AG04450 (cell line): ENCODE data around the gene BHLHE41. TPM values are rescaled to one million over a fixed set of nuclear protein-coding genes. Genes with fewer than 3 reads are reported as not detected.
A peak's percentile ranks its signal among the peaks of the same experiment; 100 is the strongest.

Experiments
- CTCF ChIA-PET: fragments of 300-600, 350-600 bp; formaldehyde crosslinking; extraction: SDS; loops from one replicate; lab custom pipeline; 2022; ENCODE audit warnings: antibody characterized with exemption, inconsistent platforms; lab: Charles Lee
- POLR2A ChIA-PET: fragments of 350-600 bp; formaldehyde crosslinking; extraction: SDS; loops from one replicate; lab custom pipeline; 2021; ENCODE audit warnings: antibody characterized with exemption, inconsistent platforms; lab: Yijun Ruan, JAX
- DNase-seq: peaks from one replicate; pipeline ENCODE4 v3.0.0-alpha.2; 2011; ENCODE audit warnings: low read depth, low spot score
- H3K27ac ChIP-seq: one replicate; pipeline ENCODE4 v1.5.1; 2012; ENCODE audit warnings: low read depth, low read length, control low read depth
- H3K27me3 ChIP-seq: one replicate; pipeline ENCODE4 v1.6.0; 2012; ENCODE audit warnings: low read length; ENCODE audit not compliant: control insufficient read depth, insufficient read depth
- H3K4me3 ChIP-seq: 2 replicates; pipeline ENCODE4 v1.5.1; 2011; ENCODE audit warnings: mild to moderate bottlenecking, low read depth, low read length, control low read depth
- H3K9me3 ChIP-seq: 2 replicates; pipeline ENCODE4 v1.5.1; 2012; ENCODE audit warnings: low read length; ENCODE audit not compliant: control insufficient read depth, insufficient read depth
- polyA plus RNA-seq: library from polyadenylated mRNA; depleted of rRNA; stranded (reverse); fragments of >200 nt; gene quantifications from 2 replicates; pipeline ENCODE4 v1.2.3, GENCODE V29; 2011
- TF ChIP-seq, protein P1 (sequence below): IDR thresholded peaks from 2 replicates; pipeline ENCODE4 v1.5.1; 2011; ENCODE audit warnings: low read depth, low read length, control low read depth, inconsistent platforms

BHLHE41 gene
- polyA plus RNA-seq, 1 experiment: 1.7 TPM

DNA sequence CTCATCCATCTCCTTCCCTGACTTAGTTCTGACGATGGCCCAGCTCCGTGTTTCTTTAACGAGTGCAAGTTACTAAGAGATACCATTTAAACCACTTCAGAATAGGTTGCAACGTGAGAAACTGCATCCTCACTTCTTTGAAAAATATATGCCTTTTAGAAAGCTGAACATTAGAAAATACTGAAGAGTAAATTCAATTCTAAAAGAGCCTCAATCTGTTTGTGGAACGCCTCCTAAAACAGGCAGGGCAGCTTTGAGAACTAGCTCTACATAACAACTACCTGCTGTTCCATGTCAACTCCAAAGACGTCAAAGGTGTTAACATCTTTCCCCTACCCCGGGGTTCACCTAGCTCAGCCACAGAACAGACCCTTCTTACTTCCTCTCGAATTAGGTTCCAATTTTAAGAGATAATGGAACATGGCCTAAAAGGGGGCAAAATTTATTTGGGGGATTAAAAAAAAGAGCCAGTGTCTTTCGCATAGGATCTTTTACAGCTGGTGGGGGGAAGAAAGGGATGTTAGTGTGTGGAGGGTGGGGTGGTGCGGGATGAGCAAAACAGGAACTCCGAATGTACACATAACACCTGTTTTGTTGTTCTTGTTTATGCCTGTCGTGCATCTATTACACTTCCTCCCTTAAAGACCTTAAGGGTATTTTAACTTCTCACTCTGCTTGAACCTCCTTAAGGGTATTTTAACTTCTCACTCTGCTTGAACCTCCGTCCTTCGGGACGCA lies 3.3 kb downstream of the BHLHE41 start:
- no peak for DNase-seq
- Histone ChIP-seq H3K27me3 (no peaks in the 10 kb centered on the region), H3K27ac (no peak overlapping the region), H3K9me3 (no peaks in the 10 kb centered on the region; the same call in 1 of the 2 replicates), H3K4me3 (peak overlapping the region; percentile 60)
- ChIA-PET CTCF (interaction anchor here (0.6 to 9.1 kb wide), 7 partner anchors 12 to 581 kb away, joined by 3 to 80 read pairs (median 9); no protein-coding TSS in a partner anchor), POLR2A (interaction anchor here (3.7 kb wide), 1 partner anchor 32 kb away, joined by 9 read pairs; no protein-coding TSS in a partner anchor)
- TF ChIP-seq, protein P1, sequence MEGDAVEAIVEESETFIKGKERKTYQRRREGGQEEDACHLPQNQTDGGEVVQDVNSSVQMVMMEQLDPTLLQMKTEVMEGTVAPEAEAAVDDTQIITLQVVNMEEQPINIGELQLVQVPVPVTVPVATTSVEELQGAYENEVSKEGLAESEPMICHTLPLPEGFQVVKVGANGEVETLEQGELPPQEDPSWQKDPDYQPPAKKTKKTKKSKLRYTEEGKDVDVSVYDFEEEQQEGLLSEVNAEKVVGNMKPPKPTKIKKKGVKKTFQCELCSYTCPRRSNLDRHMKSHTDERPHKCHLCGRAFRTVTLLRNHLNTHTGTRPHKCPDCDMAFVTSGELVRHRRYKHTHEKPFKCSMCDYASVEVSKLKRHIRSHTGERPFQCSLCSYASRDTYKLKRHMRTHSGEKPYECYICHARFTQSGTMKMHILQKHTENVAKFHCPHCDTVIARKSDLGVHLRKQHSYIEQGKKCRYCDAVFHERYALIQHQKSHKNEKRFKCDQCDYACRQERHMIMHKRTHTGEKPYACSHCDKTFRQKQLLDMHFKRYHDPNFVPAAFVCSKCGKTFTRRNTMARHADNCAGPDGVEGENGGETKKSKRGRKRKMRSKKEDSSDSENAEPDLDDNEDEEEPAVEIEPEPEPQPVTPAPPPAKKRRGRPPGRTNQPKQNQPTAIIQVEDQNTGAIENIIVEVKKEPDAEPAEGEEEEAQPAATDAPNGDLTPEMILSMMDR: no peak

DNA sequence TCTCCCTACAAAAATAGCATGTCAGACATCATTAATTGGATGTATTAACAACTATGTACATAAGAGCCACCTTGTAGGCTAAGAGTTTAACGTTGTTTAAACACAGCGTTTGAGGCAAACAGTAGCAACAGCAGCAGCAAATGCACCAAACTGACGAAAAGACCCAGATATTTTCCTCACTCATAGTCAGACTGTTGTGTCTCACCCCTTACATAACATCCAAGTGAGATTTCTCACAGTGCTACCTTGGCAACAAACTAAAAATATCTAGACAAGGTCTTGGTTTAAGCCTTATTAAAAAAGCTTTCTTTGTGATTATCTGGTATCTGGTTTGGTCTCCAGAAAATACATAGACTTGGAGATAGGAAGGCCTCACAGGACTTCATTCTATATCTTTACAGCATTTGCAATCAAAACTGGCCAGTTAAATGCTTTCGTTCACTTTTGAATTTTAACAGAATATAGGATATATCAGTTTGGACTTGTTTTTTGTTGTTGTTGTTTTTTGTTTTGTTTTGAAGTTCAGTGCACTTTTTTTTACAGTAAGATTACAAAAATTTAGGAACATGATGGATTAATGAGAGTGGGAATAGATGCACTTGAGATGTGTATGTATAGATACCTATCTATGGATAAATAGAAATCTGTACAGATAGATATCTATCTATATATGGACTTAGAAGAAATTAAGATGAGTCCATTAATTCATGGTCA lies 4.1 kb downstream of the BHLHE41 start:
- H3K27ac ChIP-seq: no peak overlapping the region
- H3K9me3 ChIP-seq: no peaks in the 10 kb centered on the region
- H3K4me3 ChIP-seq: no peak overlapping the region
- no peak for DNase-seq
- ChIA-PET CTCF (interaction anchor here (0.9 to 9.1 kb wide), 11 partner anchors 16 to 582 kb away, joined by 3 to 80 read pairs (median 7); no protein-coding TSS in a partner anchor), POLR2A (no interaction called here)
- TF ChIP-seq, protein P1: no peak
- no peaks in the 10 kb centered on the region for H3K27me3 ChIP-seq

DNA sequence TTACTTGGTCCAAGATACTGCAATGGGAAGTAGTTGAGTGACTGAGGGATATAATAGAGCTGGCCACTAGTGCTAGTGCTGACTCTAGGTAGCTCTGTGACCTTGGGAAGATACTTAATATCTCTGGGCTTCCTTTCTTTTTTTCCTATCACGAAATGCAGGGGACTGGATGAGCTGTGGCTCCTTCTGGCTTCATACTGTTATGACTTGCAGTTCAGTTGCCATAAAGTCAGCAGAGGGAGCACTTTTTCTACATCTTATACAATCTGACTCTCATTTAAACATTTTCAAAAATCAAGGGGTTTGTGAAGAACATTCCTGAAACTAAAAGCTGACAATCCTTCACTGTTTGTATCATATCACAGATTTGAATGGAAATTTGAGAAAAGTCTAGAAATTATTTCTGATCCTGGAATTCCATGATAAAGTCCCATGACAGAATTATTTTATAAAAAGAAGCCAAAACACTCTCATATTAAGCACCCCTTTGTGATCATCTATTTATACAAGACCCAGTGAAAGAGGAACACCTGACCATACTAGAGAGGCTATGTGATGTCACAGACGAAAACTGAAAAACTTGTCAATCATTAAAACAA lies 5.3 kb downstream of the BHLHE41 start:
- DNase-seq: no peak
- Histone ChIP-seq H3K27ac (no peak overlapping the region), H3K4me3 (no peak overlapping the region), H3K27me3 (no peaks in the 10 kb centered on the region), H3K9me3 (no peaks in the 10 kb centered on the region)
- ChIA-PET POLR2A (no interaction called here), CTCF (interaction anchor here (0.6 to 9.1 kb wide), 41 partner anchors 10 to 683 kb away, joined by 3 to 80 read pairs (median 5); no protein-coding TSS in a partner anchor)
- TF ChIP-seq, protein P1: peak; percentile 71

DNA sequence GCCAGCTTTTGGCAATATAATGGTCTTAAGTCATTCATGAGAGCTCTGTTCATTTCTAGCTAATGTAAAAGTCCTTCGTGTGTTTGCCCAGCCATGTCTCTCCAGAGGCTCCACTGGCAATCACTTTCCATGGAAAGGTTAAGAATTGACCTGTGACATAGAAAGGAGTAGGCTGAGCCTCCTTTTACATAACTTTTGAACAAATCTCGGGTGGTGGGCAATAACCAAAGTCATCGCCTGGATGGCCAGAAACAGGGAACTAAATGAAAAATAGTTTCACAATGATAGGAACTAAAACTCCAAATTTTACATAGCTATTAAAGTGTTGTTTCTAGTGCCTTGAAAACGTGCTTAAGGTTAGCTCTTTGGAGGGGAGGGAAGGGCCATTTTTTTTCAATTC lies 6.5 kb downstream of the BHLHE41 start:
- no peak overlapping the region for H3K4me3 ChIP-seq
- no peak for DNase-seq
- no peak overlapping the region for H3K27ac ChIP-seq
- H3K9me3 ChIP-seq: no peaks in the 10 kb centered on the region
- no peaks in the 10 kb centered on the region for H3K27me3 ChIP-seq
- POLR2A ChIA-PET: no interaction called here
- TF ChIP-seq, protein P1: no peak
- CTCF ChIA-PET: interaction anchor here (0.6 to 9.1 kb wide), 19 partner anchors 19 to 682 kb away, joined by 3 to 80 read pairs (median 7); no protein-coding TSS in a partner anchor
